ENCODE measurements around the gene SV2B. TPM values are rescaled to one million over a fixed set of nuclear protein-coding genes. Genes with fewer than 3 reads are reported as not detected.
"Not testable (repeated sequence)": the region's sequence is repeated elsewhere in the genome, so short reads cannot be mapped to it uniquely, and the experiment has no call there.

The SV2B gene
- total and polyA plus RNA-seq, 2 experiments from 2014 or later: 0.06 to 0.76 TPM

- no peak for TF ChIP-seq REST (IDR thresholded peaks at IDR 0.05; ENCODE audit: unreplicated experiment)
- no peak for TF ChIP-seq ETS1 (IDR thresholded peaks at IDR 0.05)
- no peak for TF ChIP-seq JUNB (IDR thresholded peaks at IDR 0.05; ENCODE audit: unreplicated experiment)
- TF ChIP-seq EZH2 (IDR thresholded peaks at IDR 0.05; ENCODE audit: low read depth, unreplicated experiment): no peak
- no peak for TF ChIP-seq NANOG (IDR thresholded peaks at IDR 0.05; ENCODE audit: borderline replicate concordance)
Observed at GRCh38 chr15:91342097-91342496, 242.0 kb downstream of the SV2B start (continued).

- H3K27me3 Mint-ChIP-seq (ENCODE audit: insufficient read depth, low read depth, poor library complexity); H3K4me1 Mint-ChIP-seq; H2AFZ ChIP-seq; H3K4me3 ChIP-seq; H3K4me3 Mint-ChIP-seq; H3K27ac ChIP-seq (ENCODE audit: low read depth); H3K4me1 ChIP-seq (ENCODE audit: insufficient read depth); H3K79me2 ChIP-seq (replicated peaks; ENCODE audit: insufficient read depth); H3K36me3 ChIP-seq (ENCODE audit: insufficient read depth); DNase-seq (ENCODE audit: low spot score); H4K20me1 ChIP-seq (replicated peaks; ENCODE audit: insufficient read depth); H3K9me2 ChIP-seq (ENCODE audit: insufficient read depth); H3K27ac Mint-ChIP-seq; H3K4me2 ChIP-seq; ATAC-seq; H3F3A ChIP-seq (replicated peaks; ENCODE audit: low read depth); H3K27me3 ChIP-seq (ENCODE audit: insufficient read depth); H3K36me3 Mint-ChIP-seq (ENCODE audit: low read depth); H3K9me3 Mint-ChIP-seq: not testable (repeated sequence)
Observed at GRCh38 chr15:91344912-91345311, 244.9 kb downstream of the SV2B start.

GRCh38 chr15:91345736-91346135 lies 245.7 kb downstream of the SV2B start:
- Mint-ChIP-seq H3K27me3 (ENCODE audit: insufficient read depth, low read depth, poor library complexity) (no peaks in the 10 kb centered on the region), H3K27ac (no peak overlapping the region), H3K36me3 (ENCODE audit: low read depth) (no peaks in the 10 kb centered on the region), H3K4me3 (no peak overlapping the region), H3K9me3 (no peaks in the 10 kb centered on the region), H3K4me1 (no peaks in the 10 kb centered on the region)
- no peak overlapping the region for H3K4me3 ChIP-seq
- H2AFZ ChIP-seq: 0 out of 2 replicates have a peak overlapping the region, but pooled peaks have one; percentile 52
- no peak overlapping the region for H3K27ac ChIP-seq (ENCODE audit: low read depth)
- no peaks in the 10 kb centered on the region for H3K4me1 ChIP-seq (ENCODE audit: insufficient read depth)
- H3K27me3 ChIP-seq (ENCODE audit: insufficient read depth): no peaks in the 10 kb centered on the region
- TF ChIP-seq ETS1 (IDR thresholded peaks at IDR 0.05): no peak
- no peak for TF ChIP-seq CREB1 (CRISPR knock-in tag; IDR thresholded peaks at IDR 0.05; ENCODE audit: low read depth)
- TF ChIP-seq STAT1 (IDR thresholded peaks at IDR 0.05; ENCODE audit: unreplicated experiment): no peak
- no peak for TF ChIP-seq REST (IDR thresholded peaks at IDR 0.05; ENCODE audit: unreplicated experiment)
- TF ChIP-seq EZH2 (IDR thresholded peaks at IDR 0.05; ENCODE audit: low read depth, unreplicated experiment): no peak
- no peak for ATAC-seq
- H4K20me1 ChIP-seq (replicated peaks; ENCODE audit: insufficient read depth): no peaks in the 10 kb centered on the region; the same call in 1 of the 2 replicates
- no peaks in the 10 kb centered on the region for H3F3A ChIP-seq (replicated peaks; ENCODE audit: low read depth)
- DNase-seq (ENCODE audit: low spot score): no peak
- no peak overlapping the region for H3K4me2 ChIP-seq
- H3K9me2 ChIP-seq (ENCODE audit: insufficient read depth): no peaks in the 10 kb centered on the region
- H3K79me2 ChIP-seq (replicated peaks; ENCODE audit: insufficient read depth): no peaks in the 10 kb centered on the region
- H3K36me3 ChIP-seq (ENCODE audit: insufficient read depth): no peaks in the 10 kb centered on the region
